ENCODE measurements around the gene C1orf232.

GRCh38 chr1:26184086-26184485, 15.3 kb upstream of the C1orf232 start:
- TF ChIP-seq EZH2 (IDR thresholded peaks at IDR 0.05; ENCODE audit: insufficient read depth, poor library complexity, severe bottlenecking) (no peak), EZH2phosphoT487 (IDR thresholded peaks at IDR 0.05; ENCODE audit: insufficient read depth, low read depth) (no peak)
